Thoracic aorta (tissue), 2 donors: ENCODE measurements around the gene GOLGA8N. TPM values are rescaled to one million over a fixed set of nuclear protein-coding genes. Genes with fewer than 3 reads are reported as not detected.

Experiments used
- ATAC-seq: fragments of 150-250 bp; one replicate; pipeline ENCODE4 v1.8.0; 2017; ENCODE audit warnings: low read depth; ENCODE audit not compliant: insufficient number of reproducible peaks, low FRiP score
- DNase-seq: peaks from one replicate; pipeline ENCODE4 v3.0.0-alpha.2; 2020; ENCODE audit warnings: low spot score
- H3K27ac ChIP-seq, 2 donors: fragments of 200-600 bp; sonication (generic); 1 replicate in 1 of 2; 2 replicates in 1 of 2; pipeline ENCODE4 v1.5.1; 2016; ENCODE audit warnings: mild to moderate bottlenecking in 2 of 2, moderate library complexity in 2 of 2
- H3K27me3 ChIP-seq: fragments of 200-600 bp; sonication (generic); replicated peaks from 2 replicates; pipeline ENCODE4 v1.6.0; 2016; ENCODE audit warnings: mild to moderate bottlenecking; ENCODE audit not compliant: insufficient read depth
- H3K36me3 ChIP-seq: fragments of 200-600 bp; sonication (generic); one replicate; pipeline ENCODE4 v1.5.1; 2016
- H3K4me1 ChIP-seq, 2 donors: fragments of 200-600 bp; sonication (generic); 1 replicate in 1 of 2; 2 replicates in 1 of 2; pipeline versions ENCODE4 v1.5.1 to v1.6.0; 2016; ENCODE audit warnings: low read depth in 2 of 2, mild to moderate bottlenecking in 1 of 2; ENCODE audit not compliant: control insufficient read depth in 1 of 2
- H3K4me3 ChIP-seq: fragments of 200-600 bp; sonication (generic); 2 replicates; pipeline ENCODE4 v1.5.1; 2016; ENCODE audit warnings: mild to moderate bottlenecking
- H3K9me3 ChIP-seq: fragments of 200-600 bp; sonication (generic); 2 replicates; pipeline ENCODE4 v1.5.1; 2016
- CTCF ChIP-seq: fragments of 200-600 bp; sonication (generic); IDR thresholded peaks from one replicate; pipeline ENCODE4 v1.5.1; 2019; ENCODE audit warnings: antibody characterized with exemption
- total RNA-seq, 2 donors: library from RNA; depleted of rRNA; stranded (reverse); fragments of >200 nt; gene quantifications; one replicate each; pipeline versions ENCODE4 v1.1.0 to v1.2.3, GENCODE V29; 2016

Gene GOLGA8N
- total RNA-seq, 2 donors from 2014 or later, result 21.2 to 36.8 TPM

DNA sequence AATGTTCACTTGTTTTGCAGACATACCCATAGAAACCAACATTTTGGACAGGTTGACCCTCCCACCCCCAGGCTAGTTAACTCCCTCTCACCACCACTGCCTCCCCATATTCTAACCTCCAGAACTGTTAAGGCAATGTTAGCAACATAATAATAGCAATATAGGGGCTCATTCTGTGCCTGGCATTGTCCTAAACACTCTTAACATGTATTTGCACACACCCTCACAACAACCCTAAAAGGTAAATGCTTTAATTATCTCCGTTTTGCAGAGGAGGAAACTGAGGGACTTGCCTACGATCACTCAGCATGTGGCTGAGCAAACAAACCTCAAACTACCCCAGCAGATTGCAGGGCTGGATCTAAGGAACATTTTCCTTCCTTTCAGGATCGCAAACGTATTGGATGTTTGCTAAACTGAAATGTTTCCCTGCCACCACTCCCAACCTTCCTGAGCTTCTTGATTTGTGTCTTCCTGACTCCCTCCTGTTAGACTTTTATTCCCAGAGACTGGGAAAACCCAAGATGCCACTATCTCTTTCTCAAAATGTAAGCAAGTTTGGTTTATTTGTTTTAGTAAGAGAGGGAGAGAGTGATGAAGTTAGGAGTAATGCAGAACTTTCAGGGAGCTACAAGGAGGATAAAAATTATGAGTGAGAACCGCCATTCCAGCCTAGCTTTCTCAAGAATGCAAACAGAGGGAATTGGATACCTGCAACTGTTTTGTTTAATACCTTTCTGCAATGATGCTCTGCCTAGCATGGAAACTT is 49.6 kb downstream of the GOLGA8N start:
- DNase-seq (no peak), ATAC-seq (no peak)
- Histone ChIP-seq H3K9me3 (no peaks in the 10 kb centered on the region), H3K4me1 (no peaks in the 10 kb centered on the region), H3K4me3 (no peak overlapping the region), H3K27ac (no peak overlapping the region), H3K36me3 (no peaks in the 10 kb centered on the region), H3K27me3 (no peaks in the 10 kb centered on the region)
- TF ChIP-seq CTCF, result no peak

DNA sequence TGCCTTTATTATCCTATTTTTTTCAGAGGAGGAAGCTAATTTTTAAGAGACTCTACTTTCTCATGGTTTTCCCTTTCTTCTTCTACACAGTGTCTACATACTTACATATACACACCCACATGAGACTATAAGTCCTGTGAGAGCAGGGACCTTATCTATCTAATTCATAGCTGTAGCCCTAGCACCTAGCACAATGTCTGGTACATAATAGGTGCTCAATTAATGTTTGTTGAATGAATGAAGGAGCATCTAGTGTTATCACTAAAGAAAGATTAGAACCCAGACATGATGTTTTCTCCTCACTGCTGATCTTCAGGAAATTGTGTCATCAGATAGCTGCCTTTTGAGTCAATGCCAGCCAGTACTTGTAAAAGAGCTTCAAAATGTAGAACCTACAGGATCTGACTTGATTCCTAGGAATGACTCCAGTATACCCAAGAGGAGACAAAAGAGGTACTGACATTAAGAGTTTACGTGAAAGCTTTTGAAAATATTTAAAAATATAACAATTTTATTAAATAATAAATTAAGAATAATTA is 50.7 kb downstream of the GOLGA8N start:
- Histone ChIP-seq H3K27ac (no peak overlapping the region), H3K36me3 (no peaks in the 10 kb centered on the region), H3K9me3 (no peaks in the 10 kb centered on the region), H3K4me3 (no peak overlapping the region), H3K27me3 (no peaks in the 10 kb centered on the region), H3K4me1 (no peaks in the 10 kb centered on the region)
- DNase-seq, result no peak
- no peak for ATAC-seq
- no peak for TF ChIP-seq CTCF

- Histone ChIP-seq H3K27ac (no peak overlapping the region), H3K4me3 (no peak overlapping the region), H3K27me3 (no peaks in the 10 kb centered on the region), H3K4me1 (no peaks in the 10 kb centered on the region), H3K36me3 (no peaks in the 10 kb centered on the region), H3K9me3 (no peaks in the 10 kb centered on the region)
- no peak for TF ChIP-seq CTCF
- DNase-seq, result no peak
- no peak for ATAC-seq
These were observed 53.0 kb downstream of the GOLGA8N start for GRCh38 chr15:32646291-32646690.

DNA sequence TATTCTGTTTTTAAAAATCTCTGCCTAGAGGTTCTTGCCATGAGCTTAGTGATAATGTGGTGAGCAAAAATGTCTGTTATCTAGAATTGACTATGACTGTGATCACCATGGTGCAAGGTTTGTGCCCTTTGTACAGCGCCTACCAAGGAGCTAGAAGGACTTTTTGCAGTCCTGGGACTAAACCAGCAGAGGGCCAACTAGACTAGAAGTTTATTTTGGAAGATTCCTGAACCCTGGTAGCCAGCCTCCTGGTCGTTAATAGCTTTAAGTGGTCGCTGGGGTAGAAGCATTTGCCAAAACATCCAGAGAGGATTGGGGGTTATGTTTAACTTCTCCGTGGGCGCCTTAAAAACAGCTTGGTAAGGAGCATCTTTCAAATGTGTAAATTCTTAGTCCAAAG is 56.1 kb downstream of the GOLGA8N start:
- Histone ChIP-seq H3K9me3 (no peaks in the 10 kb centered on the region), H3K27me3 (no peaks in the 10 kb centered on the region), H3K4me1 (no peaks in the 10 kb centered on the region), H3K4me3 (no peak overlapping the region), H3K36me3 (no peaks in the 10 kb centered on the region), H3K27ac (no peak overlapping the region)
- DNase-seq (no peak), ATAC-seq (no peak)
- TF ChIP-seq CTCF, result no peak

DNA sequence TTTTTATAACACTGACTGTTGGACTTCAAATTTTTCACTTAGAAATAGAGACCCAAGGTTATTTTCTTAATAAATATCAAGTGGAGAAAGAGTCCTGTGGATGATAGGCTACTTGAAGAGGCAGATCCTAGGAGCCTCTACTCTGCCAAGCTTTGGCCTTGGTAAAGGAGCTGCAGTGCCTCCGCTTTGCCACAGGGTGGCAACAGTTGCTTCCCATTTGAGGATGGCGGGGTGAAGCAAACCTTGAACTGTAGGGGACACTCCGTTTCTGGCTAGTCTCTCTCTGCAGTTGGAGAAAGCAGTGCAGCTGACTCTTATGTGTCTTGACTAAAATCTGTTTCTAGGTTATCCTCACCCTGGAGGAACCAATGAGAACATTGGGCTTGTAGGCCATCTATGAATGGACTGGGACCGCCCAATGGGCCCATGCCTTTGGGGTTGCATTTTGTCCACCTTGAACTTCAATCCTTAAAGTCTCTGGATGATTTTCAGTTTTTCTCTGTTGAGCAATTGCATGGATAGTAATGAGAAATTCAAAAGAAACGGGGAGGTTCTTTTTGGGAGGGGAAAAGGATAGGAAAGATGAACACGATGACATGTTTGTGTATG is 58.1 kb downstream of the GOLGA8N start:
- no peaks in the 10 kb centered on the region for H3K4me1 ChIP-seq
- H3K27ac ChIP-seq, result no peak overlapping the region
- no peak overlapping the region for H3K4me3 ChIP-seq
- H3K9me3 ChIP-seq, result no peaks in the 10 kb centered on the region
- H3K36me3 ChIP-seq, result no peaks in the 10 kb centered on the region
- no peaks in the 10 kb centered on the region for H3K27me3 ChIP-seq
- no peak for ATAC-seq
- no peak for DNase-seq
- TF ChIP-seq CTCF, result peak; percentile 74
